ENCODE data around the gene ANKRD17. TPM values are rescaled to one million over a fixed set of nuclear protein-coding genes. Genes with fewer than 3 reads are reported as not detected.

The ANKRD17 gene
- total RNA-seq, 1 donor: 34.4 TPM

- H3K4me1 ChIP-seq (ENCODE audit: insufficient read depth, low read length): no peaks in the 10 kb centered on the region
- no peaks in the 10 kb centered on the region for H3K27me3 ChIP-seq (ENCODE audit: insufficient read depth, low read length)
- H3K9me3 ChIP-seq (ENCODE audit: low read depth, low read length): no peaks in the 10 kb centered on the region
- H3K4me3 ChIP-seq (ENCODE audit: low read length): no peak overlapping the region
Observed at GRCh38 chr4:73036123-73036522, 222.5 kb downstream of the ANKRD17 start.

DNA sequence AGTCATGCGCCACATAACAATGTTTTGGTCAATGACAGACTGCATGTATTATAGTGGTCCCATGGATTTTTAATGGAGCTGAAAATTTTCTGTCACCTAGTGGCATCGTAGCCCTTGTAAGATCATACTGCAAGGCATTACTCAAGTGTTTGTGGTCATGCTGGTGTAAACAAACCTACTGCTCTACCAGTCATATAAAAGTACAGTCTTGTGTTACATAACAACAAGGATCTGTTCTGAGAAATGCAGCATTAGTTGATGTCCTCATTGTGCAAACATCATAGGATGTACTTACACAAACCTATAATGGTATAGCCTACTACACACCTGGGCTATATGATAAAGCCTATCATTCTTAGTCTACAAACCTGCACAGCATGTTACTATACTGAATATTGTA lies 223.7 kb downstream of the ANKRD17 start:
- no peaks in the 10 kb centered on the region for H3K4me1 ChIP-seq (ENCODE audit: insufficient read depth, low read length)
- H3K27me3 ChIP-seq (ENCODE audit: insufficient read depth, low read length): no peaks in the 10 kb centered on the region
- H3K4me3 ChIP-seq (ENCODE audit: low read length): no peak overlapping the region
- no peaks in the 10 kb centered on the region for H3K9me3 ChIP-seq (ENCODE audit: low read depth, low read length)

- Histone ChIP-seq H3K9me3 (ENCODE audit: low read depth, low read length) (no peaks in the 10 kb centered on the region), H3K4me1 (ENCODE audit: insufficient read depth, low read length) (no peaks in the 10 kb centered on the region), H3K4me3 (ENCODE audit: low read length) (no peak overlapping the region), H3K27me3 (ENCODE audit: insufficient read depth, low read length) (no peaks in the 10 kb centered on the region)
Observed at GRCh38 chr4:73028621-73029020, 230.0 kb downstream of the ANKRD17 start.

Other genes with a start within 250 kb of the ANKRD17 start
- gene COX18, start 189.1 kb downstream of the ANKRD17 start, total RNA-seq: 13.7 TPM
- gene ALB, start 145.5 kb upstream of the ANKRD17 start, total RNA-seq: 0.31 TPM
- gene AFP, start 177.4 kb upstream of the ANKRD17 start, total RNA-seq: not detected
- gene AFM, start 222.9 kb upstream of the ANKRD17 start, total RNA-seq: not detected

All from mononuclear cell (primary cell).